Transverse colon (tissue), 3 donors: ENCODE results near the gene GRIN2A.

ENCODE experiments used
- EP300 ChIP-seq: sonication (generic); formaldehyde crosslinking; IDR thresholded peaks from one replicate; pipeline ENCODE4 v1.6.1; 2017; ENCODE audit warnings: antibody characterized with exemption, low read depth
- POLR2A ChIP-seq: fragments of 450-650 bp; IDR thresholded peaks from one replicate; pipeline ENCODE4 v1.6.1; 2016; ENCODE audit warnings: antibody characterized with exemption, mild to moderate bottlenecking, moderate library complexity
- TF ChIP-seq, protein P1 (sequence below), 5 experiments: fragments of 200-600 bp in 3 of 5; fragments of 450-650 bp in 2 of 5; sonication (generic) in 3 of 5; IDR thresholded peaks; 1 replicate in 2 of 5; 2 replicates in 3 of 5; pipeline ENCODE4 v1.5.1; 2016 to 2017; ENCODE audit warnings: antibody characterized with exemption in 5 of 5, inconsistent platforms in 3 of 5, mild to moderate bottlenecking in 2 of 5, moderate library complexity in 1 of 5

DNA sequence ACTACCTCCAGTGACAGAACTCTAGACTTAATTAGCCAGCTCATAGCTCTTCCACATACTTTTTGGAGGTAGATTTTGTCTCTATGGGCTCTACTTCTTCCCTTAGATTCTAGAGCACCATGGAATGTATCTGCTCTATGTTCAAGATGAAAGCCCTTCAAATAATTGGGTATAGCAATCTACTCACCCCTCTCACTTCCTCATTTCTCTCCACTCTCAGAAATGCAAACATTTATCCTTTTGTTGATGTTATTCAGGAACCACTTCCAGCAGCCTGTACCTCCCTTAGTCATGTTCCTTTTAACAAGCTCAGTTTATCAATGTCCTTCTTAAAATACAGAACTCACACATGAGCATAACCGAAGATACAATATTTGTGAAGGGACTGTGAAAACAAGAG is 78.5 kb downstream of the GRIN2A start:
- TF ChIP-seq, protein P1, sequence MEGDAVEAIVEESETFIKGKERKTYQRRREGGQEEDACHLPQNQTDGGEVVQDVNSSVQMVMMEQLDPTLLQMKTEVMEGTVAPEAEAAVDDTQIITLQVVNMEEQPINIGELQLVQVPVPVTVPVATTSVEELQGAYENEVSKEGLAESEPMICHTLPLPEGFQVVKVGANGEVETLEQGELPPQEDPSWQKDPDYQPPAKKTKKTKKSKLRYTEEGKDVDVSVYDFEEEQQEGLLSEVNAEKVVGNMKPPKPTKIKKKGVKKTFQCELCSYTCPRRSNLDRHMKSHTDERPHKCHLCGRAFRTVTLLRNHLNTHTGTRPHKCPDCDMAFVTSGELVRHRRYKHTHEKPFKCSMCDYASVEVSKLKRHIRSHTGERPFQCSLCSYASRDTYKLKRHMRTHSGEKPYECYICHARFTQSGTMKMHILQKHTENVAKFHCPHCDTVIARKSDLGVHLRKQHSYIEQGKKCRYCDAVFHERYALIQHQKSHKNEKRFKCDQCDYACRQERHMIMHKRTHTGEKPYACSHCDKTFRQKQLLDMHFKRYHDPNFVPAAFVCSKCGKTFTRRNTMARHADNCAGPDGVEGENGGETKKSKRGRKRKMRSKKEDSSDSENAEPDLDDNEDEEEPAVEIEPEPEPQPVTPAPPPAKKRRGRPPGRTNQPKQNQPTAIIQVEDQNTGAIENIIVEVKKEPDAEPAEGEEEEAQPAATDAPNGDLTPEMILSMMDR (IDR thresholded peaks at IDR 0.05), result no peak
- TF ChIP-seq EP300, result no peak
- TF ChIP-seq POLR2A, result no peak
